Measurements from ENCODE around the gene SPRR1A. TPM values are rescaled to one million over a fixed set of nuclear protein-coding genes. Genes with fewer than 3 reads are reported as not detected.
A peak's percentile ranks its signal among the peaks of the same experiment; 100 is the strongest.

Gene SPRR1A
- total RNA-seq, 2 donors from 2014 or later, result not detected

DNA sequence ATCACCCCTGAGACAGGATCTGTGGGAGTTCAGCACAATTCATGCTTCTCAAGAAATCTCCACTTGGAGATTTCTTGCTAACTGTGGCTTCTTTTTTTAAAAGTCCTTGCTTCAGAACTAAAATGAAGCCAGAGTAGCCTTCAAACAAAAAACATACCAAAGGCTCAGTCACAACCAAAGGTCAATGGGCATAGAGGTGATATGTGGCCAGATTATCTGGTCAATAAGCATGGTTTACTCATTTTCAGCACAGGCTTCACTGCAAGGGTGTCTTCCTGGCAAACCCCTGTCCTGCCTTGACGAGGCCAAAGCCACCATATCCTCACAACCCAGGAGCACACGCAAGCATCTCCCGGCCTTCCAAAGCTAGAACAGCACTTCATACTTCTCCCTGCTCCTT is 24.6 kb upstream of the SPRR1A start:
- Histone ChIP-seq H3K27me3 (no peaks in the 10 kb centered on the region), H3K4me1 (no peaks in the 10 kb centered on the region), H3K36me3 (replicated peaks in 1 of 2; ENCODE audit: insufficient read depth in 1 of 2, low read depth in 2 of 2) (no peaks in the 10 kb centered on the region), H3K9me3 (no peaks in the 10 kb centered on the region), H3K4me3 (no peak overlapping the region), H3K27ac (no peak overlapping the region)
- no peak for DNase-seq
- WGBS, 2 donors, result 72 to 74% methylated on average over 3 of the region's 3 CpGs
- intact Hi-C loops (cut with DNase I), result no loop called here
- TF ChIP-seq POLR2A (IDR thresholded peaks at IDR 0.05), result no peak
- TF ChIP-seq, protein P1, sequence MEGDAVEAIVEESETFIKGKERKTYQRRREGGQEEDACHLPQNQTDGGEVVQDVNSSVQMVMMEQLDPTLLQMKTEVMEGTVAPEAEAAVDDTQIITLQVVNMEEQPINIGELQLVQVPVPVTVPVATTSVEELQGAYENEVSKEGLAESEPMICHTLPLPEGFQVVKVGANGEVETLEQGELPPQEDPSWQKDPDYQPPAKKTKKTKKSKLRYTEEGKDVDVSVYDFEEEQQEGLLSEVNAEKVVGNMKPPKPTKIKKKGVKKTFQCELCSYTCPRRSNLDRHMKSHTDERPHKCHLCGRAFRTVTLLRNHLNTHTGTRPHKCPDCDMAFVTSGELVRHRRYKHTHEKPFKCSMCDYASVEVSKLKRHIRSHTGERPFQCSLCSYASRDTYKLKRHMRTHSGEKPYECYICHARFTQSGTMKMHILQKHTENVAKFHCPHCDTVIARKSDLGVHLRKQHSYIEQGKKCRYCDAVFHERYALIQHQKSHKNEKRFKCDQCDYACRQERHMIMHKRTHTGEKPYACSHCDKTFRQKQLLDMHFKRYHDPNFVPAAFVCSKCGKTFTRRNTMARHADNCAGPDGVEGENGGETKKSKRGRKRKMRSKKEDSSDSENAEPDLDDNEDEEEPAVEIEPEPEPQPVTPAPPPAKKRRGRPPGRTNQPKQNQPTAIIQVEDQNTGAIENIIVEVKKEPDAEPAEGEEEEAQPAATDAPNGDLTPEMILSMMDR (IDR thresholded peaks at IDR 0.05), result no peak
- ATAC-seq, result no peak

DNA sequence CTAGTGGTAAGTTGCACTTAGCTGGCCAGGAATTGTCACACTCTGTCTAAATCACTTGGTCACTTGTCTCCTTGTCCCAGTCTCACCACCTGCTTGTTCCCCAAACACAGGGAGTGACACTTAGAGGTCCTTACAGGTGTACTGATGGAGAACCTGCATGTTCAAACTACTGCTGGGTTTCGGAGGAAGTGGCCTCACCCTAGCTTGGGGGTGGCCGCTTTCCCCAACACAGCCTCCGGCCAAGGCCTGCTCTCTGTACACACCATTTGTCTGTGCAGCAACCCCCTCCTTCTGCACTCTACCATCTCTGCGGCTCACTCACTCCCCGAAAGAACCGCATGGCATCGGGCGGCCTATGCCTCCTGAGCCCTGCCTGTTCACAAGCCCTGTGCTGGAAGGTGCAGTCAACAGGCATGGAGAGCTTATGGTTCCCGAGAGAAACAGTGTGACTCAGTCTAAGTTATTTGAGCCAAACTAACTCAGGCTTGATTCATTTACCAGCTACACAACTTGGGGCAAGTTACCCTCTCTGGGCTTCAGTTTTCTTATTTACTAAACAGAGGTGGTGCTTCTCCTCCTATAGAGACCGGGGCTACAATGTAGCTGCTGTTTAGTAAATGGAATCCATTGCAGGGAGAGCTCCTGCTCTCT is 24.0 kb upstream of the SPRR1A start:
- no peak overlapping the region for H3K27ac ChIP-seq
- intact Hi-C loops (cut with DNase I), result no loop called here
- H3K36me3 ChIP-seq (replicated peaks in 1 of 2; ENCODE audit: insufficient read depth in 1 of 2, low read depth in 2 of 2), result no peaks in the 10 kb centered on the region
- no peaks in the 10 kb centered on the region for H3K4me1 ChIP-seq
- WGBS, 2 donors, result 83 to 84% methylated on average over 10 of the region's 10 CpGs
- H3K9me3 ChIP-seq, result no peaks in the 10 kb centered on the region
- no peaks in the 10 kb centered on the region for H3K27me3 ChIP-seq
- TF ChIP-seq POLR2A (IDR thresholded peaks at IDR 0.05), result no peak
- TF ChIP-seq, protein P1 (IDR thresholded peaks at IDR 0.05), result no peak
- H3K4me3 ChIP-seq, result no peak overlapping the region
- ATAC-seq (no peak), DNase-seq (no peak)

DNA sequence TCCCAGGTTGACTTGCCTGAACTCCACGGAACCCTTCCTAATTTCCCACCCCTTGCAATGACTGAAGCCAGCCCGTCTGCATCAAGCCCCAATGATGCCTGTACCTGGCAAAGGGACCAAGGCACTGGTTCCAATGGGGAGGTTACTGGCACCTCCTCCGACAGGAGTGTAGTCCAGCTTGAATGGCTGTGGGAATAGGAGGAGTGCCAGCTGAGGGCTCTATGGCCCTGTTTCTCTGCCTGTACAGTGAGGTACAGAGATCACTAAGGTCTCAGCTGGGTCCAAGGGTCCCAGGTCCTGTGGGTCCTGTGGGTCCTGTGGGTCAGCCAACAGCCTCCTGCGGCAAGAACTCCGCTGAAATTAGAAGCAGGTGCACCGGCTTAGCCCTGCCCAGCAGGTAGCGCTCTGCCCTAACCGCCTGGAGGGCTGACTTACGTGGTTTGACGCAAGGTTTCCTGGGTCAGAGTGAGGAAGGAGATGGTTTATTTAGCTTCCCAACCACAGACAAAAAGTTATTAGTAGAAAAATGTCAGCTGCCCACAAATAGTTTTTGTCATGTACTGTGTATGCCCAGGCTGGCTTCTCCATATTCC is 23.3 kb upstream of the SPRR1A start:
- no peak overlapping the region for H3K4me3 ChIP-seq
- DNase-seq, result peak in 3 of 4 donors; percentile 8 to 24 (median 18)
- no peak for TF ChIP-seq POLR2A (IDR thresholded peaks at IDR 0.05)
- TF ChIP-seq, protein P1 (IDR thresholded peaks at IDR 0.05), result peak in 6 of 7 experiments; percentile 8 to 52 (median 29)
- H3K4me1 ChIP-seq, result no peaks in the 10 kb centered on the region
- intact Hi-C loops (cut with DNase I), result no loop called here
- H3K36me3 ChIP-seq (replicated peaks in 1 of 2; ENCODE audit: insufficient read depth in 1 of 2, low read depth in 2 of 2), result no peaks in the 10 kb centered on the region
- WGBS, 2 donors, result 56 to 62% methylated on average over 10 of the region's 10 CpGs
- H3K27ac ChIP-seq, result no peak overlapping the region
- H3K9me3 ChIP-seq, result no peaks in the 10 kb centered on the region
- no peaks in the 10 kb centered on the region for H3K27me3 ChIP-seq
- no peak for ATAC-seq

- intact Hi-C loops (cut with DNase I), result no loop called here
- no peak overlapping the region for H3K27ac ChIP-seq
- 76 to 85% methylated on average over 7 of the region's 7 CpGs for WGBS, 2 donors
- ATAC-seq (no peak), DNase-seq (no peak)
- no peaks in the 10 kb centered on the region for H3K36me3 ChIP-seq (replicated peaks in 1 of 2; ENCODE audit: insufficient read depth in 1 of 2, low read depth in 2 of 2)
- H3K4me3 ChIP-seq, result no peak overlapping the region
- no peaks in the 10 kb centered on the region for H3K27me3 ChIP-seq
- TF ChIP-seq POLR2A (IDR thresholded peaks at IDR 0.05), result no peak
- TF ChIP-seq, protein P1 (IDR thresholded peaks at IDR 0.05), result no peak
- H3K4me1 ChIP-seq, result no peaks in the 10 kb centered on the region
- H3K9me3 ChIP-seq, result no peaks in the 10 kb centered on the region
Observed at GRCh38 chr1:152961226-152961891, 22.5 kb upstream of the SPRR1A start.

All from body of pancreas (tissue), 4 donors.